HG03095 (cell line): Measurements from ENCODE around the gene MYO15A.

Experiments
- ATAC-seq: cut with Tn5 transposase; IDR thresholded peaks from one replicate; pipeline ENCODE4 v1.9.1; 2021; ENCODE audit warnings: moderate library complexity; ENCODE audit not compliant: unreplicated experiment

The MYO15A gene

DNA sequence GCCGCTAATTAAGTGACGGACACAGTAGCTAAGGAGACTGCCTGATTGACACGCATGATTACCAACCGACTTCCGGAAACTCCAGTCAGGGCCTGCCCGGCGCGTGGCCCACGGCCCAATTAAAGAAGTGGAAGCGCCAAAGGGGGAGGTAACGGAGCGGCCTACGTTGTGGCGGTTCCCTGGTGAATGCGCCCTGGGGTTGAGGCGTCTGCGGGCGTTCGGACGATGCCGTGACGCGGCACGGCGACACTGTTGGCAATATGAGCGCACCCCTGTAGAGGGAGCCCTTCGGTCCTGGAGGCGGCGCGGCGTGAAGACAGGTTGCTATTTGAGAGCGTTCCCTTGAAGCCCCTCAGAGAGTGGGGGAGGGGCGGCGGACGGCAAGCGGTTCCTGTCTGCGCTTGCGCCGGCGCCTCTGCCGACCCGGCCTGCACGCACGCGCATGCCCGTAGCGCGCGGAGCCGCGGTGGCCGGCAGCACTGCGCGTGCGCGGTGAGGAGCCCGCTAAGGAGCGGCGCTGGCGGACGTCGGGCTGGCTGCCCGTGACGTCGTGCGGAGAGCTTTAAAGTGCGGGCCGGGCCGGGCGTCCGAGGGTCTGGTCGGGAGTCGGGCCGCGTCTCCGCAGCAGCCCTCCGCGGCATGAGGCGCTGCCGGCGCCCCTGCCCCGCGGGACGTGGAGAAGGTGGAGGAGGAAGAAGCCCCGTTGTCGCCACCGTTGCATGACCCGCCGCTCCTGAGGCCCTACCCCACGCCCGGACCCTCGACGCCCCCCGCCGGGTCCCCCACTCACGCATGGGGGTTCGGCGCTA is 75.0 kb downstream of the MYO15A start, which contains the start of gene ALKBH5:
Gene ALKBH5 (plus strand): TSS at position 495 of the 809 bp plus-strand sequence. CDS start 416 bp downstream, outside the sequence.
- ATAC-seq, result peak; percentile 71

DNA sequence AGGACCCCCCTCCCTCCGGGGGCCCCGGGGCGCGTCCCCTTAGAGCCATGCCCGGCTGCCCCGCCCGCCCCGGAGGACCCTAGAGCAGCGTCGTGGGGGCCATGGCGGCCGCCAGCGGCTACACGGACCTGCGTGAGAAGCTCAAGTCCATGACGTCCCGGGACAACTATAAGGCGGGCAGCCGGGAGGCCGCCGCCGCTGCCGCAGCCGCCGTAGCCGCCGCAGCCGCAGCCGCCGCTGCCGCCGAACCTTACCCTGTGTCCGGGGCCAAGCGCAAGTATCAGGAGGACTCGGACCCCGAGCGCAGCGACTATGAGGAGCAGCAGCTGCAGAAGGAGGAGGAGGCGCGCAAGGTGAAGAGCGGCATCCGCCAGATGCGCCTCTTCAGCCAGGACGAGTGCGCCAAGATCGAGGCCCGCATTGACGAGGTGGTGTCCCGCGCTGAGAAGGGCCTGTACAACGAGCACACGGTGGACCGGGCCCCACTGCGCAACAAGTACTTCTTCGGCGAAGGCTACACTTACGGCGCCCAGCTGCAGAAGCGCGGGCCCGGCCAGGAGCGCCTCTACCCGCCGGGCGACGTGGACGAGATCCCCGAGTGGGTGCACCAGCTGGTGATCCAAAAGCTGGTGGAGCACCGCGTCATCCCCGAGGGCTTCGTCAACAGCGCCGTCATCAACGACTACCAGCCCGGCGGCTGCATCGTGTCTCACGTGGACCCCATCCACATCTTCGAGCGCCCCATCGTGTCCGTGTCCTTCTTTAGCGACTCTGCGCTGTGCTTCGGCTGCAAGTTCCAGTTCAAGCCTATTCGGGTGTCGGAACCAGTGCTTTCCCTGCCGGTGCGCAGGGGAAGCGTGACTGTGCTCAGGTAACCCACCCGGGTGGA is 75.8 kb downstream of the MYO15A start:
- ATAC-seq, result no peak

DNA sequence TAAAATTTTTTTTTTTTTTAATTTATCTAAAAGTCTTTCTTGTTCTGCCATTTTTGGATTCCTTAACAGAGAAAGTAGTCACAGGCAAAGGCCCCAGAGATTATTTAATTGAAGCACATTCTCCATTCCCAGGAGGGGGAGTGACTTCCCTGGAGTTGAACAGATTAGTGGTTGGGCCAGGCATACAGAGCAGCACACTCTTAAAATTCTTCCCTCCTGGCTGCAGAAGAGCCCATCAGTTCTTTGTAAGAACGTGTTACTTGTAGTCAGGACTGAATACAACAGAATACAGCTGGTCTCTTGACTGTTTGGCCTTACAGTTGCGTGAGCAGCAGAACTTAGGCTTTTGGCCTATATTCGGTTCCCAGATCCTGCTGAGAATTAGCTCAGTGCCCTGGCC is 76.8 kb downstream of the MYO15A start:
- no peak for ATAC-seq

DNA sequence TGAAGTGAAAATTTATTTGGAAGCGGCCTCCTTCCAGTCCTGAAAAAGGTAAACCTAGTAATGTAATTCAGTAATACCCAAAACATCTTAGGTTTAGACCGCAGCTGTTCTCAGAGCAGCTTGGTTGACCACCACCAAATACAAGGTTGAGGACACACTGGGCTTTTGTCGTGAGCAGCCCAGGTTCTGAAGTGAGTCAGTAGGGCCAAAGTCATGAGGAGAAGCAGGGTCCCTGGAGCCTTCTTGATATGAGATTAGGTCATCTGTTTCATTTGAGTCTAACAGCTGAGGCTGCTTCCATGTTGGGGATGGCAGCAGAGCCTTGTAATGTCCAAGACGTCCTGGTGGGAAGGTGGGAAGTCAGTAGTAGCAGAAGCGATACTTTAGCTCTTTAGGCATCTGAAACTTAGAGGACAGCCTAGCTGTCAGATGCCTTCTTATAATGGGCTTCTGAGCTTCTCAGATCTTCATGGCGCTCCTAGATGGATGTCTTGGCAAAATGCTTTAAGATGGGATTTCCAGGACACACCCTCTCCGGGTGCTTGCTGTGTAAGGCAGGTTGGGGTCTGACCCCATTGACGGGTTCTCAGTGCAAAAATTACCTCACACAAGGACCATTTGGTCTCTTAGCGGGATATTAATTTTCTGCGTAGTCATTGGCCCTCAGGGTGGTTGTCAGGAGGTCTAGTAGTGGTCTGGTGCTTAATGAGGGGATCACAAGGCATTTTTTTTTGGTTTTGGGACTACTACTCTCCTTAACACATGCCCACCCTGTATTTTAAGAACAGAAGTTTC is 77.5 kb downstream of the MYO15A start:
- ATAC-seq, result no peak

DNA sequence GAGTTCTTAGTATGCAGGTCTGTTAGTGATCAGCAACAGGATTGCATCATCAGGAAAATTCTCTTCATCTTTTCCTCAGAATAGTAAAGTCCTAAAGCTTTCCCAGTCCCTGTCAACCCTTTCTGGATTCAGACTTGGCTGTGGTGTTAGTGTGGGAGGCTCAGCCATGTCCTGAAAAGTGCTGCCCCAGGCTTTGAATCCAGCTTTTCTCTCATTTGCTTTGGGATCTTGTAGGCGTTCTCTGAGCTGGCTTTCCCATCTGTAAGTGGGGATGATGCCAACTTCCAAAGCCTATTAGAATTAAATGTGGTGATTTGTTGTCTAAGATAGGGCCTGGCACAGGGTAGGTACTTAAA is 78.0 kb downstream of the MYO15A start:
- ATAC-seq, result no peak

DNA sequence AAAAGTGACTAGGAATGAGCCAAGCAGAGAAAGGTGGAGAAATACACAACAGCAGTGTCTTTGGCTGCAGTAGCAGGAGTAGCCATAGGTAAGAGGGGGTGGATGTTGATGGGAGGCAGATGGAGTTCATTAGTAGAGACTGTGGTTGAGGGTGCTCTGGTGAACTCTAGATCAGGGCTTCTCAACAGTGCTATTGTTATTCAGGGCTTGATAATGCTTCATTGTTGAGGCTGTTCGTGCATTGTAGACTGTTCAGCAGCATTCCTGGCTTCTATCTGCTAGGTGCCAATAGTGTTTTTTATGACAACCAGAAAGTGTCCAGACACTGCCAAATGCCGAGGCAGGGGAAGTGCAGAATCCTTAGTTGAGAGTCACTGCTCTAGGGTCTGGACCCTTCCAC is 78.7 kb downstream of the MYO15A start:
- no peak for ATAC-seq

DNA sequence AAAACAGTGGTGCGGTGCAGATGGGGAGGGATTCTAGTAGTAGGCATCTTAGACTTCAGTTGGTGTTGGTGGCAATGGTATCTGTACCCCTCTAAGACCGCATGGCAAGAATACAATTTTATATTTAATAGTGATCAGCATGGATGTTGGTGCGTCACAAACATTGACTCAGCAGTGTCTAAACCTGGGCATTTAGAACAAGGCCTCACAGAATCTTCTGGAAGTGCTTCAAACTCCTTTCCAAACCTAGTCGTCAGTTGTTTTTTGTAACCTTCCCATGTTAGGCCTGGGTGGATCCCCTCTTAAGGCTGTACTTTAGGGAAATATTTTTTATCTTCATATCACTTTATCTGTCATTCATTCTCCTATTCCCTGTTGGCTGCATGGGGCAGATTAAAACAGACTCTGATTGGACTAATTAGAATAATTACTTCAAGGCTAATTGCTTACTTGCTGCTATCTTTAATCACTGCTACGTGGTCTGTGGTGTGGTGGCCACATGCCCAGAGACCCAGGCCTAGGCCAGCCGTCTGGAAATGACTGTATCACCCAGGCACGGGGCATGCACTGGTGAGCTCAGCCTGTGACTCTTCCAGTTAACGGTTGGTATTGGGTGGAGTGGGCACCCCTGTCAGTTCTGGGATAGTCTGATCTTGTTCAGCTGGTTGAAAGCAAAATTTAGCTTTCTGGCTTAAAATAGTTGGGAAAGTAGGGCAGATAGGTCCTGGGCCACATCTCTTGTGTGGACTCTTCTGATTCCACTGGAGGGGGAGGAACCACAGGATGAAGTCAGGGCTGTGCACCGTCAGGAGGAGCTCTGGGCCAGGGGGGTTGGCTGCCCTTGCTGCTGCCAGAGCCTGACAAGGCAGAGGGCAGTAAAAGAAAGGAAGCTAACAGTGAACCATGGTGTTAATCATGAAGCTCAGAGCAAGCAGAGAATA is 79.5 kb downstream of the MYO15A start:
- no peak for ATAC-seq

DNA sequence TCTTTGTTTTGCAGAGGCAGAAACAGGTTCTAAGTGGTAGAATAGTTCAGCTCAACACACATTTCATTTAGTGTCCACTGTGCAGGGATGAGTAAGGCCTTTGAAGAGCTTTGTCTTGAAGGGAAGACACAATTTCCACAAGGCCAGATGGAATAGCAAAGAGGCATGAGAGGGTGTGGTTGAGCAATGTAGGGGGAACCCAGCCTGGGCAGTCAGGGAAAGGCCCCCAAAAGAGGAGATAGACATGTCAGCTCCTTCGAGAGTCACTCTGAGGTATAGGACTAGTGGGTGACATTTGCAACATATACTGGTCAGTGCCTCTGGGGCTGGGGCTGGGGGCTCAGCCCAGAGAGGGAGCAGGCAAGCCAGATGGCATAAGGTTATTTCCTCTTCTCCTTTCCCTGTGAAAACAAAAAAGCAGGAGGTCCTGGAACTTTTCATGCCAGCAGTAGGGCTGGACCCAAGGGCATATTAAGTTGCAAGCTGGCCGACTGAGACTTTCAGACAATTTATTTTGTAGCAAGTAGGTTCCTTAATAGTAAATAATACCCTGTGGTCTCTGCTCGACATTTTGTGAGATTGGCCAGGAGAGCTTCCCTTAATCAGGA is 82.2 kb downstream of the MYO15A start:
- ATAC-seq, result no peak

DNA sequence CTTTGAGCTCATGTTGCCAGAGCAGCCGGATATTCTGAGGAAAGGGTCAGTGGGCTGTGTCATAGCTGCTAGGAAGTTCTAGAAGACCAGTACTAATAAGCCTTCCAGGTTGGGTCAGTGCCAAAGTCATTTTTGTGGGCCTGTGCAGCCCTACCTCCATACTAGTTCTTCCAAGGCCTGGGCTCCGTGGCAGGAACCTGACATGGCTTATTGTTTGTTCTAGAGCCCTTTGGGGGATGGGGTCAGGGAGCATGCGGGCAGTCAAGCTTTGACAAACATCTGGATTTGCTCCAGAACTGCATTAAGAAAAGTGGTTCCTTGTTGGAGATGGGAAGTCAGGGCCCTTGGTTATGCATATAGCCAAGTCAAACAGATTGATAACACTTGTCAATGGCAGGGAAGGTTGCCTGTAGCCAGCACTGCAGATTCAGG is 82.7 kb downstream of the MYO15A start:
- ATAC-seq, result no peak

DNA sequence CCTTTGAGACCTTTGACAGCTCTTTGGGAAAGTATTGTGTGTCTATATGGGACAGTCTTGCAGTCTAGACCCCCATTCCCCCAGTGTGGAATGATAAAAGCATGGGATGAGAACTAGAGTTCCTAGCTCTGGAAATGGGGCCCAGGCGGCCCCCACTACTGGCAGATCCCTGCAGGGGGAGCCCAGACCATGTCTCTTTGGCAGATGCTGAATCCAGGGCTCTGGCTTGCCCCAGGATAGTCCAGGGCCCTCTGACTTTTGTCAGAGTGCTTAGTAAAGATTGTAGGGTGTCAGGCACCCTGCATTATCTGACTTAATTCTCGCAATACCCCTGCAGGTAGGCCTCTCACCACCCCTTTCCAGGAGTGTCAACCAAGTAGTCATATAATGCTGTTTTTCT is 83.4 kb downstream of the MYO15A start:
- ATAC-seq, result no peak

DNA sequence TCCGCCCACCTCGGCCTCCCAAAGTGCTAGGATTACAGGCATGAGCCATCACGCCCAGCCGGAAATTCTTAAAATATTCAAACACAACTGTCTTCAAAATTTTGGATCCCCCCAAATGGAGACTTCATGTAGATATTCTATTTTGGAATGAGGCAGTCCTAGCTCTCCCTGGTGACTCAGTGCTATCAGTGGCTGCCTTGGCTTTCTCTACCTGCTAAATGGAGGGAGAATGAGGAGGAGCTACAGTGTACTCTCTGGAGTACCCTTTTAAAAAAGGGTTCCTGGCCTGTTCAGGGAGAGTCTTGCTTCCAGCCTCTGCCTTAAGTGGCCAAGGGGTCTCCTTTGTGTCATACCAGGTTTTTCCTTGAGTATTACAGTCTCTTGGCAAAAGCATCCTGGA is 85.8 kb downstream of the MYO15A start:
- no peak for ATAC-seq

DNA sequence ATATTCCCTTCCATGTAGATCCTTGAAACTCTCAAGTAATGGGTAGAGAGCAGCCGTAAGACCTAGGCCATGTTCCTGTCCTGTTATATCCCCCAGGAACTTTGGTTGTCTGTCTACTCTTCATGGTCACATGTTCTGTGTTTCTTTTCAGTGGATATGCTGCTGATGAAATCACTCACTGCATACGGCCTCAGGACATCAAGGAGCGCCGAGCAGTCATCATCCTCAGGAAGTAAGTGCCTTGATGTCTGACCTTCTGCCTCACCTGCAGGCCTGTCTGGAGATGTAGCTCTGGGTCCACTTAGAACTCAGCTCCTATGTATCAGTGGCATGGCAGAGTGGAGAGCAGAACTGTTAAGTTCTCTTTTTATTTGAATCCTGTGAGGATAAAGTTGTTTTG is 86.2 kb downstream of the MYO15A start:
- no peak for ATAC-seq

DNA sequence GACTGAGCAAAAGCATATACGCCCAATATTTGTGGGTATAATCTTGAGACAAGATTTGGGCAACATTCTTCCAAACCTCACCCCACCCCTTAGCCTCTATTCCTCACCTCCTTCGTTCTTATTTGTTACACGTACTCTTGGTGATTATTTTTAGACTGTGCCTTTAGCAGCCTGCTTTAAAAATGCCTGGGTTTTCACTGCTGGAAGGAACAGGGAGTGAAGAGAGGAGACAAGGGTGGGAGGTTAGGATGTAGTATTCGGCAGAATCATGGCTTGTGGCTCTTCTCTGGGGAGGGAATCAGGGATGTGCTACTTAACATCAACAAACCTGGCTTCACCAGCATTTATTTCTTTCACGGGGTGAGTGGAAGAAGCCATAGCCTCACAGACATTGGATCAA is 86.7 kb downstream of the MYO15A start:
- ATAC-seq, result no peak

DNA sequence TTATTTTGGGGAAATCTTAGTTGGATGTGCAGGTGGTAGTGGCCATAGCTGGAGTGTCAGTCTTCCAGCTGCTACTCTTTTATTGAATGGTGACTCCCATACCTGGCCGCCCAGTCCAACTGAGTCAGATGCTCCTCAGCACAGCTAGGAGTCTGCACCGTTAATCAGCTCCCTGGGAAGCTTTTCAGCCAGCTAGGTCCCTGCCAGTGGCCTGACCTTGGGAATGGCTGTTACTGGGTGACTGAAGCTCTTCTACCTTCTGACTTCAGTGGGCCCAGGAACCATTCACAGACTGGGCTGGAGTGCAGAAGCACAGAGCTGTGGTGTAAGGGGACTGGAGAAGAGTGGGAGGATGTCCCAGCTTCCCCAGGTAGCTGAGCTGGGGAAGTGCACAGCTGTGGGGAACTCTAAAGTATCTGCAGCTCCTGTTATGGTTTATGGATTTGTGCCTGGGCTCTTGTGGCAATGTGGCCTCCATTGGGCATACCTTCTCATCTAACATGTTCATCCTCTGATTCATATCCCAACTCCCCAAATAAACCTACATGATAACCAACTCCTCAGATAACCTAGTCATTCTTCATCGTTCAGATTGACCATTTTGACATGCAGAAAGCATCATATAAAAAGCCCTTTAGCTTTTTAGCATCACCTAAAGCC is 89.1 kb downstream of the MYO15A start:
- ATAC-seq, result no peak

DNA sequence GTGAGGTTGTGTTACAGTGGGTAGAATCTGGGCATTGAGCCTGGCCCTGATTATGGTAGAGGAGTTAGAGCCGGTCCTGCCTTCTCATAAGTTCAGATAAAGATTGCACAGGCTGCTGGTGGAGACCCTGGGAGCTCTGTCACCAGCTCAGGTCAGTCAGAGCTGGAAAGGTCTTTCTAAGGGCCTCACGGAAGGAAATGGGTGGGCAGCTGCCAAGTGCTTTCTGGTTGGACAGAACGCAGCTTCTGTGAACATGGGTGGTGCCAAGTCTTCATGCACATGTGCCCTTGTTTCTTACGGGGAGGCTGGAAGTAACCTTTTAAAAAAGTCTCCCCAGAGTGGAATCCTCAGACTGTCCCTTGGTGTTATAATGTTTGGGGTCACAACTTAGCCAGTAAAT is 90.0 kb downstream of the MYO15A start:
- ATAC-seq, result no peak

DNA sequence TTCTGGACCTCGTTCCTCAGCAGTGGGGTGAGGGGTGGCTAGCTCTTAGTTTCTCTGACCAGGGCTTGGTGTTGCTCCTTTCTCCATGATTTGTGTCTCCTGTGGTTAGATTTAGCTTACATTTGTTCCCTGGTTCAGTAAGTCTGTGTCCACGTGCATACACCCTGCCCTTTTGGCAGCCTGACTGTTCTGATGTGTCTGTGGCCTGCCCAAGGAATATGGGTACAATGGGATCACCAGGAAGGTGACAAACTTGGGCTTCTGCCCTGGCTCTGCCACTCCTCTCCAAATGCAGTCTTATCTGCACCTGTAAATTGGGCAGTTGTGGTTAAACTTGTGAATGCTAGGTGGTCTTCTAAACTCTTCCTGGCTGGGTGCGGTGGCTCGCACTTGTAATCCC is 92.6 kb downstream of the MYO15A start:
- no peak for ATAC-seq

DNA sequence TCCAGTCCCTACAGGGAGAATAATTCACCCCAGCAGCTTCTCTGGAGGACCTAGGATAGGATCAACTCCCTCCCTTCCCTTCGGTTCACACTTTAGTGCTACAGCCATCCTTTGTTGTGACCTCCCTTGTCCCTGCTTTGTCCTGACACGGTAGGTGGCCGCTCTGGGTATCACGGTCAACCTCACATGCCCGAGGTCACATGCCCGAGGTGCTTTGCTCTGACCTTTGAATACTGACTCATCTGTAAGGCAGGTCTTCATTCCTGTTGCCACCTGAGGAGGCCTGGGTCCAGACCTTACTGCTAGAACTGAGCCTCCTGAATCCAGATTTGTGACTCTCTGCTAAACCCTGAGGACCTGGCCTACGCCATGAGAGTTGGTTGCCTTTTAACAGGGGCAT is 94.8 kb downstream of the MYO15A start:
- no peak for ATAC-seq

DNA sequence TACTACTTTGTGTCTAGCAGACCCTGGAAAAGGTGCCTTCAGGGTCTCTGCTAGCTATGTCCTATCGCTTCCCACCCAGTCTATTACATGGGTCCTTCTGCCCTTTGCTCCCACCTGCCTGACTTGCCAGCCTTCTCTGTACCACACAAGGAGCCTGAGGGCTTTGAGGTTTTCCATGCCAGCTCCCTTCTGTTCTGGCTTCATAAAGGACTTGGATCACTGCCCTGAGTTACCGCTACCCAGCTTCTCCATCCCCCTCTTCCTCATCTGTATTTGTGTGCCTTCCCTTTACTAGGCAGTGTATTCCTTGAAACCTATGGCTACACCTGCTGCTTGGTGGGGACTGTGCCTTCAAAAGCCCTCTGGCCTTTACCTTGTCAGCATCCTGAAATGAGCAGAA is 97.3 kb downstream of the MYO15A start:
- ATAC-seq, result no peak

DNA sequence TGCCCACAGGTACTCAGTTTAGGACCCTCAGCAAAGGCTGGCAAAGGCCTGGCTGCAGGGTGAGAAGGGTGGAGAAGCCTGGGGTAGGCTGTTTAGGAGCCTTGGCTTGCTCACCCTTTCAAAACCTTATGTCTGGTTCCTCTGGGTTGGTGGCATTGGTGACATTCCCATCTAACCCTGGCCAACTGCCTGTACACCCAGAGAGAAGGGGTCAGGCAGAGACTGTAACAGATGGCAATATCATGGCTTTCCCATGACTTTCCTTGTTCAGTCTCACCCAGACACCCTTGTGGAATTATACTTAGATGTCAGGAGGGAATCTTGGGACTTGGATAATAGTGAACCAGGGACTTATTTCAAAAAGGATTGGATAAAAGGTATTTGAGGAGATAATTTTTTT is 98.4 kb downstream of the MYO15A start:
- no peak for ATAC-seq
